ENCODE data around the gene KRT13. TPM values are rescaled to one million over a fixed set of nuclear protein-coding genes. Genes with fewer than 3 reads are reported as not detected.

KRT13 gene
- total and polyA plus RNA-seq, 10 of the 15 experiments (the other 5 are each of a cell fraction or from before 2014, with no cell fraction given), result not detected

GRCh38 chr17:41490000-41490990, 15.1 kb downstream of the KRT13 start (continued):
- TF ChIP-seq BACH1 (IDR thresholded peaks at IDR 0.05; ENCODE audit: borderline replicate concordance) (no peak), WRNIP1 (IDR thresholded peaks at IDR 0.05; ENCODE audit: borderline replicate concordance, low read depth, low read length) (no peak)

DNA sequence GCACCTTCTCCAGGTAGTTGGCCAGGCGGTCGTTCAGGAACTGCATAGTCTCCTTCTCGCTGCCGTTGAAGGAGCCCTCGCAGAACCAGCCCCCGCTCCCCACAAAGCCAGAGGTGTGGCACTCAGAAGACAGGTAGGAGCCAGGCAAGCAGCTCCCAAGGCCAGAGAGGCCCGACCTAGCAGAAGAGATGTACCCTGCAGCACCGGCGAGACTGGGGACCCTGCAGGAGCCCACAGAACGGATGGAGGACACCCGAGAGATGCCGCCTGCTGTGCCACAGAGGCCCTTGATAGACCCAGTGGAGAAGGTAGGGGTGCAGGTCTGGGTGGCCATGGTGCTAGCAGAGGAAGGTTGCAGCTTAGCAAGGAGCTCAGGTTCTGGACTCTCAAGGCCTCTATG, 15.9 kb downstream of the KRT13 start, which contains the start of gene KRT36:
Gene KRT36, minus strand, starts transcription at position 380 of the 400 bp plus-strand sequence. Its CDS starts 46 bp downstream, at position 334.
- ChIA-PET RAD21 (ENCODE audit: unreplicated experiment) (no interaction called here), SMC1A (ENCODE audit: uncharacterized antibody, unreplicated experiment) (no interaction called here), POLR2A (no interaction called here), CTCF (interaction anchor here (1.3 to 2.1 kb wide), 2 partner anchors 173 to 181 kb away, joined by 3 to 8 read pairs; partner anchors contain the start of gene KRTAP16-1)
- FAIRE-seq (no peak), DNase-seq (ENCODE audit: low read depth, low spot score) (no peak), ATAC-seq (no peak)
- in situ Hi-C loops (cut with MboI) (no loop called here), intact Hi-C loops (cut with micrococcal nuclease; ENCODE audit: unreplicated experiment) (no loop called here)
- H3K4me2 ChIP-seq (ENCODE audit: control insufficient read depth, insufficient read depth), result no peak within 1 kb of the TSS
- H3K79me2 ChIP-seq (ENCODE audit: control insufficient read depth, insufficient read depth, low read length), result no peaks in the 10 kb centered on the region
- BruUV-seq (replicated peaks), result no TSS peak
- H2AFZ ChIP-seq (ENCODE audit: control insufficient read depth, low read depth, low read length), result no peak within 1 kb of the TSS
- 19% methylated on average over 12 of the region's 12 CpGs for WGBS (ENCODE audit: insufficient coverage, insufficient replicate concordance, low lambda C conversion rate, missing lambda C conversion rate)
- no peaks in the 10 kb centered on the region for H3K36me3 ChIP-seq (ENCODE audit: control insufficient read depth in 2 of 2, insufficient read depth in 2 of 2, low read length in 1 of 2)
- no peak within 1 kb of the TSS for H3K4me3 ChIP-seq
- H3K27me3 ChIP-seq (replicated peaks in 1 of 2; ENCODE audit: control insufficient read depth in 2 of 2, insufficient read depth in 2 of 2, low read length in 1 of 2), result peaks cover 0 to 2% of the 10 kb centered on the region in 2 experiments; a peak in 2 of 4 replicates
- no peak within 1 kb of the TSS for H3K9ac ChIP-seq (ENCODE audit: control insufficient read depth, insufficient read depth, low read length)
- no peaks in the 10 kb centered on the region for H3K4me1 ChIP-seq (ENCODE audit: control insufficient read depth, insufficient read depth, low read length)
- no peak within 1 kb of the TSS for H3K27ac ChIP-seq (ENCODE audit: control insufficient read depth, insufficient read depth)
- no peaks in the 10 kb centered on the region for H3K9me3 ChIP-seq (replicated peaks; ENCODE audit: control insufficient read depth, insufficient read depth, low read length)
- no peaks in the 10 kb centered on the region for H4K20me1 ChIP-seq (ENCODE audit: control insufficient read depth, insufficient read depth)
- no peak for TF ChIP-seq HDAC6 (IDR thresholded peaks at IDR 0.05; ENCODE audit: unreplicated experiment)
- TF ChIP-seq EZH2 (IDR thresholded peaks at IDR 0.05; ENCODE audit: borderline replicate concordance, control insufficient read depth, low read depth, low read length), result no peak
- no peak for TF ChIP-seq MAX (IDR thresholded peaks at IDR 0.05; ENCODE audit: low read depth, low read length)
- TF ChIP-seq, protein P1, sequence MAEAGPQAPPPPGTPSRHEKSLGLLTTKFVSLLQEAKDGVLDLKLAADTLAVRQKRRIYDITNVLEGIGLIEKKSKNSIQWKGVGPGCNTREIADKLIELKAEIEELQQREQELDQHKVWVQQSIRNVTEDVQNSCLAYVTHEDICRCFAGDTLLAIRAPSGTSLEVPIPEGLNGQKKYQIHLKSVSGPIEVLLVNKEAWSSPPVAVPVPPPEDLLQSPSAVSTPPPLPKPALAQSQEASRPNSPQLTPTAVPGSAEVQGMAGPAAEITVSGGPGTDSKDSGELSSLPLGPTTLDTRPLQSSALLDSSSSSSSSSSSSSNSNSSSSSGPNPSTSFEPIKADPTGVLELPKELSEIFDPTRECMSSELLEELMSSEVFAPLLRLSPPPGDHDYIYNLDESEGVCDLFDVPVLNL (IDR thresholded peaks at IDR 0.05; ENCODE audit: low read depth, low read length), result no peak
- no peak for TF ChIP-seq NFXL1 (IDR thresholded peaks at IDR 0.05; ENCODE audit: borderline replicate concordance)
- no peak for TF ChIP-seq SIN3A (IDR thresholded peaks at IDR 0.05; ENCODE audit: low read depth, low read length)
- TF ChIP-seq, protein P2, sequence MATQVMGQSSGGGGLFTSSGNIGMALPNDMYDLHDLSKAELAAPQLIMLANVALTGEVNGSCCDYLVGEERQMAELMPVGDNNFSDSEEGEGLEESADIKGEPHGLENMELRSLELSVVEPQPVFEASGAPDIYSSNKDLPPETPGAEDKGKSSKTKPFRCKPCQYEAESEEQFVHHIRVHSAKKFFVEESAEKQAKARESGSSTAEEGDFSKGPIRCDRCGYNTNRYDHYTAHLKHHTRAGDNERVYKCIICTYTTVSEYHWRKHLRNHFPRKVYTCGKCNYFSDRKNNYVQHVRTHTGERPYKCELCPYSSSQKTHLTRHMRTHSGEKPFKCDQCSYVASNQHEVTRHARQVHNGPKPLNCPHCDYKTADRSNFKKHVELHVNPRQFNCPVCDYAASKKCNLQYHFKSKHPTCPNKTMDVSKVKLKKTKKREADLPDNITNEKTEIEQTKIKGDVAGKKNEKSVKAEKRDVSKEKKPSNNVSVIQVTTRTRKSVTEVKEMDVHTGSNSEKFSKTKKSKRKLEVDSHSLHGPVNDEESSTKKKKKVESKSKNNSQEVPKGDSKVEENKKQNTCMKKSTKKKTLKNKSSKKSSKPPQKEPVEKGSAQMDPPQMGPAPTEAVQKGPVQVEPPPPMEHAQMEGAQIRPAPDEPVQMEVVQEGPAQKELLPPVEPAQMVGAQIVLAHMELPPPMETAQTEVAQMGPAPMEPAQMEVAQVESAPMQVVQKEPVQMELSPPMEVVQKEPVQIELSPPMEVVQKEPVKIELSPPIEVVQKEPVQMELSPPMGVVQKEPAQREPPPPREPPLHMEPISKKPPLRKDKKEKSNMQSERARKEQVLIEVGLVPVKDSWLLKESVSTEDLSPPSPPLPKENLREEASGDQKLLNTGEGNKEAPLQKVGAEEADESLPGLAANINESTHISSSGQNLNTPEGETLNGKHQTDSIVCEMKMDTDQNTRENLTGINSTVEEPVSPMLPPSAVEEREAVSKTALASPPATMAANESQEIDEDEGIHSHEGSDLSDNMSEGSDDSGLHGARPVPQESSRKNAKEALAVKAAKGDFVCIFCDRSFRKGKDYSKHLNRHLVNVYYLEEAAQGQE (IDR thresholded peaks at IDR 0.05; ENCODE audit: low read depth, low read length), result no peak
- TF ChIP-seq GATAD2B (conservative IDR thresholded peaks at IDR 0.05; ENCODE audit: low read depth), result no peak
- TF ChIP-seq CHD4 (IDR thresholded peaks at IDR 0.05), result no peak
- TF ChIP-seq SMAD1 (IDR thresholded peaks at IDR 0.05; ENCODE audit: low read depth, partially characterized antibody), result no peak
- TF ChIP-seq JUNB (IDR thresholded peaks at IDR 0.05), result no peak
- TF ChIP-seq RBBP5 (conservative IDR thresholded peaks at IDR 0.05), result no peak
- no peak for TF ChIP-seq YBX1 (IDR thresholded peaks at IDR 0.05)
- TF ChIP-seq LARP7 (IDR thresholded peaks at IDR 0.05), result no peak
